Hematopoietic multipotent progenitor cell treated with erythropoietin and hydrocortisone succinate and interleukin-3 and kit ligand, for 4 days (in vitro differentiated cells): Measurements from ENCODE around the gene DTNBP1.
A peak's percentile ranks its signal among the peaks of the same experiment; 100 is the strongest.

ENCODE experiments used
- DNase-seq: peaks from one replicate; pipeline ENCODE4 v3.0.0-alpha.2; 2015

DTNBP1 gene

DNA sequence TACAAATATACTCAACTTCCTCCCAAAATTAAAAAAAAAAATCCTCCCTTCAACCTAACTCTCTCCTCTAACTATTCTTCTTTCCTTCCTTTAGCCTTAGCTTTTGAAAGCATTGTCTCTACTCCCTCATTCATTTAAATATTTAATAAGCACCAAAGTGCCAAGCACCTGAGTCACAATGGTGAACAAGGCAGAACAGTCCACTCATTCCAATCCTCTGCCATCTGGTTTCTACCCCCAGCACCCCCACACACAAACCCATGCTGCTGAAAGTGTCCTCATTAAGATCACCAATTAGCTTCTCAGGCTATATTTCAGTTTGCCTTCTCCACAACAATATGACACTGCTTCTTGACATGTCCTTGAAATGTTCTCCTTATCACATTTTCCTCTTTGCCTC is 76.3 kb downstream of the DTNBP1 start:
- DNase-seq: no peak

DNA sequence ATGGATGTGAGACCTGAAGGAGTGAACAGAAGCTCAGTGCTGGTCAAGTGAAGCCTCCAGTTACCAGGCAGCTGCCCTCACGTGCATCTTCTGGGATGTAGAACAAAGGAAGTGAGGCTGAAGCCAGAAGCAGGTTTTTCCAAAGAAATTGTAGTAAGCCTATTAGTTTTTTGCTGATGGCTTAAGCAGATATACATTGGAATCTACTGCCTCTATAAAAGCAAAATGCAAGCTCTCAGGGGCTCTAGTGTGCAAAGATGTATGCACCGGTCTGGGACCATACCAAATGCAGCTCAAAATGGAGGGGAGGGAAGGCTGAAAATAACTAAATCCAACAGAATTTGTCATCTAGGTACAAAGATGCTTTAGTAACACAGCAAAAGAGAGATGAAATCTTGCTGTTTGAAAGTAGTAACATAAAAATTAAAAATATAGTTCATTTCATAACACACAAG is 77.0 kb downstream of the DTNBP1 start:
- no peak for DNase-seq

DNA sequence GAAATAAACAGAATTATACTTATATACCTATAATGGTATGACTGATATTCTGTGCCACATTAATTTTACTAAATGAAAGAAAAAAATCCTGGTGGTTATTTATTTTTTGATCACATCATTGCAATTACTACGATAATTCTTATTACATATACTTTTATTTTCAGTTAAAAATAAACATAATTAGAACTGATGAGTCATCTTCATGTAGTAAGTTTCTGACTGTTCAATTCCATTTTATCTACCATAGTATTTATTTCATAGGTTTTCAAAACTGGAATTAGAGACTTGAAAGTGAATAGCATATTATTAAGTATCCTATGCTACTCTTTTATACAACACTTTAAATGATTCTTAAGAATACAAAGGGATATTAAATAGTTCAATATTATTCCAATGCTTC is 80.3 kb downstream of the DTNBP1 start:
- no peak for DNase-seq

- no peak for DNase-seq
Observed at GRCh38 chr6:15581751-15582150, 81.1 kb downstream of the DTNBP1 start.

- DNase-seq: no peak
Observed at GRCh38 chr6:15580326-15580725, 82.5 kb downstream of the DTNBP1 start.

DNA sequence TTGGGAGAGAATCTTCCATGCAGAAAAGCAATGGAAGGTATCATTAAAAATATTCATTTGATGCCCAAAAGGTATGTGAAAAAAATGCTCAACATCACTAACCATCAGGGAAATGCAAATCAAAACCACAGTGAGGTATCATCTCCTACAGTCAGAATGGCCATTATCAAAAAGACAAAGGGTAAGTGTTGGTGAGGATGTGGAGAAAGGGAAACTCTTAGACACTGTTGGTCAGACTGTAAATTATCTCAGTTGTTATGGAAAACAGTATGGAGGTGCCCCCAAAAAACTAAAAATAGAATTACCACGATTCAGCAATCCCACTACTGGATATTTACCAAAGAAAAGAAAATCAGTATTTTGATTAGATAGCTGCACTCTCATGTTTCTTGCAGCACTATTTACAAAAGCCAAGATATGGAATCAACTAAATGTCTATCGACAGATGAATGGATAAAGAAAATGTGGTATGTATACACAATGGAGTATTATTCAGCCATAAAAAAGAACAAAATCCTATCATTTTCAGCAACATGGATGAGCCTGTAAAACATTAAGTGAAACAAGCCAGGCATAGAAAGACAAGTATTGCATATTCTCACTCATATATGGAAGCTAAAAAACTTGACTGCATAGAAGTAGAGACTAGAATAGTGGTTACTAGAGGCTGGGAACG is 84.0 kb downstream of the DTNBP1 start:
- no peak for DNase-seq

GRCh38 chr6:15577550-15578171 is 85.2 kb downstream of the DTNBP1 start:
- no peak for DNase-seq

- no peak for DNase-seq
Observed at GRCh38 chr6:15577106-15577505, 85.7 kb downstream of the DTNBP1 start.

DNA sequence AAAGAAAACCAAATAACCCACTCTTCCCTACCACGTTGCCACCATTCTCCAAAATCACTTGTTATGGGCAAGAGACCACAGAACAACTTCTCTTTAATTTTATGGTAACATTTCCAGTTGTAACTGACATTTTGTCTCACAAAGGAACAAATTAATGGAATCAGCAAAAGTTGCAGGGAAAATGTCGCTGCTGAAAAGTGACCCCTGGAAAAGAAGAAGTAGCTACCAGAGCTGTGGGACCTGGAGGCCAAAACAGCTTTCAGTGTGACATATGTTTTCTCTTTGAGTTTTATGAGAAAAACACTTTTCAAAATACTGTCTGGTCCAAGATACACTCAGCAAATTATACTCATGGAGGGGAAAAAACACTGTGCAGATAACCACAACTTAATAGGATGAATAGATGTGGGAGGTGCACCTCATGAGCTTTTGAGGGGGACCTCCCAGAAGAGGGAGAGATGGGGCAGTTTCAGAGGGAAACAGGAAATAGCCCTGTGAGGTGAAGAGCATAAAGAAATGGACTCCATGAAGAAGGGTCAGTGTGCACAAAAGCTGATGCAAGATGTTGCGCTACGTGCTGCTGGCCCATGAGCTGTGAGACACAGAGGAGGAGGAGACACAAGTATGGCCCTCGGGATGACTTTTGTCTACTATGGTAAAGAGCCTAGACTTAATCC is 87.3 kb downstream of the DTNBP1 start:
- DNase-seq: no peak

GRCh38 chr6:15574486-15574885 is 88.3 kb downstream of the DTNBP1 start:
- DNase-seq: no peak

- no peak for DNase-seq
Observed at GRCh38 chr6:15574023-15574422, 88.8 kb downstream of the DTNBP1 start.

DNA sequence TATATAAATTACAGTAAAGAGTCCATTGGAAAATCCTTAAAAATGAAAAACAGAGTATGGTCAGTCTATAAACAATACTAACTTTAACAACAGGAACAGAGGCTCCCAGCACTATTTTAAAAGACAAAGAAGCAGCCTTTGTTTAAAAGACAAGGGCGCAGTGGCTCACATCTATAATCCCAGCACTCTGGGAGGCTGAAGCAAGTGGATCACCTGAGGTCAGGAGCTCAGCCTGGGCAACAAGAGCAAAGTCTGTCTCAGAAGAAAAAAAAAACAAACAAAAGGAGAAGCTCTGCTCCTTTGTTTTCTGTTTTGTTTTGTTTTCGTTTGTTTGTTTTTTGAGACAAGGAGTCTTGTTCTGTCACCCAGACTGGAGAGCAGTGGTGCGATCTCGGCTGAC is 89.4 kb downstream of the DTNBP1 start:
- DNase-seq: no peak

- DNase-seq: no peak
Observed at GRCh38 chr6:15572296-15573016, 90.4 kb downstream of the DTNBP1 start.

GRCh38 chr6:15570171-15570570 is 92.7 kb downstream of the DTNBP1 start:
- no peak for DNase-seq

DNA sequence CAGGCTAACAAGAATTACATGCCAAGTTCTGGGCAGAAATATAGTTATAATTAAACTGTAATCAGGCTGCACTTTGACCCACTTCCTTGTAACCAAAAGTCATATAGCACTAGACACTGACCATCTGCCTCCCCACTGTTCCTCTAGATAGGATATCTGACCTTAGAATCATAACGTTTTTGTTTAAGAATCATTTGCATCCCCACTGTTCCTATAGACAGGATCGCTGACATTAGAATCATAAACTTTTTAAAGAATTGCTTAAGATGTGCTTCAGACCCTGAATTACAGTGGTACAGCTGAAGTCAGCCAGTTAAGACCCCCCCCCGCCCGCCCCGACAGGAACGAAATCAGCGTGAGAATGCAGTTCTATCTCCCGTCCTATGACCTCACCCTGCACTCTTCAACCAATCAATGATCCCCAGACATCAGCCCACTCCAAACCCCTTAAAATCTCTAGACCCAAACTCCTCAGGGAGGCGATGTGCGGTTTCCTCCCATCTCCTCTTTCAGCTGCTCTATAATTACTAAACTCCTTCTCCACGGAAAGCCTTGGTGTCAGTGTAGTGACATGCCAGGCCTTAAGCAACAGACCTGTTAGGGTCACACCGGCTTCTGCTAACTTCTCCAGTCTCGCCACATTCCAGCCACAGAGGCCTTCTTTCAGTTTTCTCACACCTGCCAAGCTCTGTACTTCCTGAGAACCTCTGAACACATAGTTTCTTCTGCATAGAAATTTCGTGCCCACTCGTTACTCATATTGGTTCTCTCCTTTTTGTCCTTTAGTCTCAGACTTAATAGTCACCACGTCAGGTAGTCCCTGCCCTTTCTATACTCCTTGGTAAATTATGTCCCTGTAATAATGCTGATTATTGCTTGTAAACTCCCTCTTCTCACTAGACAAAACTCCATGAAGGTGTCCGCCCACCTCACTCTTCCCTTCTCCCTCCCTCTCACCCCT is 93.5 kb downstream of the DTNBP1 start:
- peak; percentile 14 for DNase-seq

GRCh38 chr6:15562977-15563376 is 99.9 kb downstream of the DTNBP1 start:
- DNase-seq: no peak

GRCh38 chr6:15561447-15562199 is 101.2 kb downstream of the DTNBP1 start:
- DNase-seq: no peak

DNA sequence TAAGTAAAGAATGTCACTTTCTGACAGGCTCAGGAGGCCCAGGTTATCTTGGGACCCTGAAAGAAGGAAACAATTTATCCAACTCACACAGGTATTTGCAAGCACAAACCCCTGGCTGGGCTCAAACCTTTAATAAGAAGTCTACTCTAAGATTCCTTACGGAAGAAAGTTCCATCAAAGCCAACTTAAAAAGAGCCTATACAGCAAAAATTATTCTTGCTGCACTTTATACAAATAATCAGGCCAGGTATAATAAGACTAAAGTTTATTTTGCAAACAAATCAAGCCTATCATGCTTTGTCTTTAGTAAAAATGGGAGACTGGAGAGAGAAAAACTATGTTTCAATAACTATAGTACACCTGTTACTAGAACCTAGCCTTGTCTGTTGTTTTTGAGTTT is 102.1 kb downstream of the DTNBP1 start:
- DNase-seq: no peak

DNA sequence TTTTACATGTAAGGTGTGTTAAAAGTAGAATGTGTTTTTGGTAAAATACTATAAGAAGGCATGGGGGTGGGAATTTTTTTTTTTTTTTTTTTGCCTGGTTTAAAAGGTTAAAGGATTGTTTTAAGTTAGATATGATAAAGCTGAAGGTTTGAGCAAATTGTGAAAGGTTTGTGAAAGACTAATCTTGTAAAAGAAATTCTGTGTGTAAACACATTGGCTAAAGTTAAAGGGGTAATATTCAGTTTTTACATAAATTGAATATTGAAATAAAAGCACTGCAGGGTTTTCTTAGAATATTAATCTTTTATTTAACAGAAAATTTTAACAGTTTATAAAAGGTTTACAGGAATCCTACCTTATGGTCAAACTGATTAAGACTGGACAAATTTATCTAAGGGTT is 105.7 kb downstream of the DTNBP1 start:
- DNase-seq: no peak

GRCh38 chr6:15556711-15557110 is 106.1 kb downstream of the DTNBP1 start:
- no peak for DNase-seq
